Measurements from ENCODE around the gene SUMO3.

Gene SUMO3

GRCh38 chr21:44817914-44818639, at the start of gene SUMO3:
Gene SUMO3, minus strand, starts transcription at chr21:44818062. Its CDS starts 94 bp downstream, at chr21:44817968.
- no peak for TF ChIP-seq CTCF (conservative IDR thresholded peaks at IDR 0.05; ENCODE audit: low read depth, low read length)
- Histone ChIP-seq H3K4me3 (IDR thresholded peaks at IDR 0.05; ENCODE audit: insufficient read depth, low read depth, low read length) (no peak within 1 kb of the TSS), H3K36me3 (ENCODE audit: insufficient read depth) (no peaks in the 10 kb centered on the region), H3K4me2 (peak within 1 kb of the TSS; percentile 95), H3K27me3 (ENCODE audit: insufficient read depth, low read depth) (peaks cover 13% of the 10 kb centered on the region; the same call in 1 of the 2 replicates), H4K20me1 (ENCODE audit: insufficient read depth) (peaks cover 9% of the 10 kb centered on the region; the same call in 1 of the 2 replicates), H3K9ac (peak within 1 kb of the TSS; percentile 87), H3K27ac (peak within 1 kb of the TSS; percentile 62), H2AFZ (ENCODE audit: low read depth) (peak within 1 kb of the TSS; percentile 81), H3K4me1 (ENCODE audit: low read depth, poor library complexity, severe bottlenecking) (no peaks in the 10 kb centered on the region), H3K79me2 (ENCODE audit: insufficient read depth, low read depth) (peaks cover 43% of the 10 kb centered on the region)

- no peak overlapping the region for H2AFZ ChIP-seq (ENCODE audit: low read depth)
- H4K20me1 ChIP-seq (ENCODE audit: insufficient read depth) = no peaks in the 10 kb centered on the region; the same call in none of the 2 replicates
- no peak overlapping the region for H3K4me2 ChIP-seq
- no peaks in the 10 kb centered on the region; the same call in 1 of the 2 replicates for H3K36me3 ChIP-seq (ENCODE audit: insufficient read depth)
- H3K4me1 ChIP-seq (ENCODE audit: low read depth, poor library complexity, severe bottlenecking) = peaks cover 26% of the 10 kb centered on the region
- no peak overlapping the region for H3K4me3 ChIP-seq (IDR thresholded peaks at IDR 0.05; ENCODE audit: insufficient read depth, low read depth, low read length)
- peaks cover 56% of the 10 kb centered on the region; the same call in 1 of the 2 replicates for H3K79me2 ChIP-seq (ENCODE audit: insufficient read depth, low read depth)
- H3K27me3 ChIP-seq (ENCODE audit: insufficient read depth, low read depth) = no peaks in the 10 kb centered on the region
- H3K9ac ChIP-seq = no peak overlapping the region
- H3K27ac ChIP-seq = no peak overlapping the region
- TF ChIP-seq CTCF (conservative IDR thresholded peaks at IDR 0.05; ENCODE audit: low read depth, low read length) = no peak
These were observed 49.6 kb upstream of the SUMO3 start for GRCh38 chr21:44867464-44867863.

- no peak for TF ChIP-seq CTCF (conservative IDR thresholded peaks at IDR 0.05; ENCODE audit: low read depth, low read length)
- Histone ChIP-seq H3K9ac (no peak overlapping the region), H3K27ac (no peak overlapping the region), H3K27me3 (ENCODE audit: insufficient read depth, low read depth) (no peaks in the 10 kb centered on the region), H3K4me1 (ENCODE audit: low read depth, poor library complexity, severe bottlenecking) (peaks cover 20% of the 10 kb centered on the region), H3K4me3 (IDR thresholded peaks at IDR 0.05; ENCODE audit: insufficient read depth, low read depth, low read length) (no peak overlapping the region), H4K20me1 (ENCODE audit: insufficient read depth) (no peaks in the 10 kb centered on the region; the same call in 1 of the 2 replicates), H2AFZ (ENCODE audit: low read depth) (no peak overlapping the region), H3K36me3 (ENCODE audit: insufficient read depth) (no peaks in the 10 kb centered on the region; the same call in 1 of the 2 replicates), H3K79me2 (ENCODE audit: insufficient read depth, low read depth) (peaks cover 49% of the 10 kb centered on the region; the same call in 1 of the 2 replicates), H3K4me2 (no peak overlapping the region)
These were observed 48.9 kb upstream of the SUMO3 start for GRCh38 chr21:44866780-44867179.

- Histone ChIP-seq H3K4me2 (peak overlapping the region; percentile 34; the same call in 1 of the 2 replicates), H3K9ac (no peak overlapping the region), H3K27me3 (ENCODE audit: insufficient read depth, low read depth) (no peaks in the 10 kb centered on the region), H3K4me1 (ENCODE audit: low read depth, poor library complexity, severe bottlenecking) (peaks cover 15% of the 10 kb centered on the region), H3K27ac (no peak overlapping the region), H4K20me1 (ENCODE audit: insufficient read depth) (no peaks in the 10 kb centered on the region; the same call in 1 of the 2 replicates), H3K4me3 (IDR thresholded peaks at IDR 0.05; ENCODE audit: insufficient read depth, low read depth, low read length) (no peak overlapping the region), H3K36me3 (ENCODE audit: insufficient read depth) (no peaks in the 10 kb centered on the region; the same call in 1 of the 2 replicates), H3K79me2 (ENCODE audit: insufficient read depth, low read depth) (peaks cover 40% of the 10 kb centered on the region; the same call in 1 of the 2 replicates), H2AFZ (ENCODE audit: low read depth) (no peak overlapping the region)
- no peak for TF ChIP-seq CTCF (conservative IDR thresholded peaks at IDR 0.05; ENCODE audit: low read depth, low read length)
These were observed 47.9 kb upstream of the SUMO3 start for GRCh38 chr21:44865561-44866280.
